H1 (cell line): ENCODE results near the gene NCEH1. TPM values are rescaled to one million over a fixed set of nuclear protein-coding genes. Genes with fewer than 3 reads are reported as not detected.

Experiments used
- BACH1 ChIP-seq: IDR thresholded peaks from 2 replicates; pipeline ENCODE4 v1.6.1; 2012; ENCODE audit warnings: low read length, improper control_type of control experiment
- SP4 ChIP-seq: IDR thresholded peaks from 2 replicates; pipeline ENCODE4 v1.6.1; 2012; ENCODE audit warnings: low read length, inconsistent platforms
- TCF12 ChIP-seq: IDR thresholded peaks from 2 replicates; pipeline ENCODE4 v1.6.1; 2011; ENCODE audit warnings: low read depth, mild to moderate bottlenecking, low read length
- ZNF274 ChIP-seq: IDR thresholded peaks from 2 replicates; pipeline ENCODE4 v1.7.0; 2012; ENCODE audit warnings: low read length, borderline replicate concordance; ENCODE audit errors: extremely low read depth
- polyA plus RNA-seq, 7 experiments: library from polyadenylated mRNA; depleted of rRNA in 3 of 7; stranded (reverse) in 5 of 7; unstranded in 2 of 7; fragments of >200 nt in 5 of 7; fragments of 200-250 nt in 2 of 7; gene quantifications; 1 replicate in 5 of 7; 2 replicates in 1 of 7; 4 replicates in 1 of 7; pipeline versions ENCODE4 v1.2.1 to v1.2.3, GENCODE V29; 2011 to 2013; ENCODE audit warnings: missing spikeins in 2 of 7, mixed read lengths in 2 of 7
- total RNA-seq: library from RNA; stranded (reverse); fragmentation: NEBNext Ultra II Directional; extraction: Animal tissue kit (Norgen Biotek cat#: 25700); gene quantifications from 2 replicates; pipeline ENCODE4 v1.2.1, GENCODE V29; 2021
- TF ChIP-seq, protein P1 (sequence below): IDR thresholded peaks from 2 replicates; pipeline ENCODE4 v1.6.1; 2012; ENCODE audit warnings: low read length, inconsistent platforms
- TF ChIP-seq, protein P2 (sequence below): fragments of 300-600 bp; sonication (generic); IDR thresholded peaks from 2 replicates; pipeline ENCODE4 v1.7.1; 2012; ENCODE audit warnings: low read length, moderate library complexity, mild to moderate bottlenecking, inconsistent platforms; ENCODE audit not compliant: insufficient replicate concordance

NCEH1 gene
- total and polyA plus RNA-seq, 2 of the 8 experiments (the other 6 are each of a cell fraction or from before 2014, with no cell fraction given), result 2.2 to 6.4 TPM

GRCh38 chr3:172612871-172613678 is 97.8 kb downstream of the NCEH1 start (continued):
- TF ChIP-seq ZNF274 (no peak), BACH1 (no peak), SP4 (no peak), TCF12 (no peak)
- TF ChIP-seq, protein P1, sequence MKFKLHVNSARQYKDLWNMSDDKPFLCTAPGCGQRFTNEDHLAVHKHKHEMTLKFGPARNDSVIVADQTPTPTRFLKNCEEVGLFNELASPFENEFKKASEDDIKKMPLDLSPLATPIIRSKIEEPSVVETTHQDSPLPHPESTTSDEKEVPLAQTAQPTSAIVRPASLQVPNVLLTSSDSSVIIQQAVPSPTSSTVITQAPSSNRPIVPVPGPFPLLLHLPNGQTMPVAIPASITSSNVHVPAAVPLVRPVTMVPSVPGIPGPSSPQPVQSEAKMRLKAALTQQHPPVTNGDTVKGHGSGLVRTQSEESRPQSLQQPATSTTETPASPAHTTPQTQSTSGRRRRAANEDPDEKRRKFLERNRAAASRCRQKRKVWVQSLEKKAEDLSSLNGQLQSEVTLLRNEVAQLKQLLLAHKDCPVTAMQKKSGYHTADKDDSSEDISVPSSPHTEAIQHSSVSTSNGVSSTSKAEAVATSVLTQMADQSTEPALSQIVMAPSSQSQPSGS, result no peak
- TF ChIP-seq, protein P2, sequence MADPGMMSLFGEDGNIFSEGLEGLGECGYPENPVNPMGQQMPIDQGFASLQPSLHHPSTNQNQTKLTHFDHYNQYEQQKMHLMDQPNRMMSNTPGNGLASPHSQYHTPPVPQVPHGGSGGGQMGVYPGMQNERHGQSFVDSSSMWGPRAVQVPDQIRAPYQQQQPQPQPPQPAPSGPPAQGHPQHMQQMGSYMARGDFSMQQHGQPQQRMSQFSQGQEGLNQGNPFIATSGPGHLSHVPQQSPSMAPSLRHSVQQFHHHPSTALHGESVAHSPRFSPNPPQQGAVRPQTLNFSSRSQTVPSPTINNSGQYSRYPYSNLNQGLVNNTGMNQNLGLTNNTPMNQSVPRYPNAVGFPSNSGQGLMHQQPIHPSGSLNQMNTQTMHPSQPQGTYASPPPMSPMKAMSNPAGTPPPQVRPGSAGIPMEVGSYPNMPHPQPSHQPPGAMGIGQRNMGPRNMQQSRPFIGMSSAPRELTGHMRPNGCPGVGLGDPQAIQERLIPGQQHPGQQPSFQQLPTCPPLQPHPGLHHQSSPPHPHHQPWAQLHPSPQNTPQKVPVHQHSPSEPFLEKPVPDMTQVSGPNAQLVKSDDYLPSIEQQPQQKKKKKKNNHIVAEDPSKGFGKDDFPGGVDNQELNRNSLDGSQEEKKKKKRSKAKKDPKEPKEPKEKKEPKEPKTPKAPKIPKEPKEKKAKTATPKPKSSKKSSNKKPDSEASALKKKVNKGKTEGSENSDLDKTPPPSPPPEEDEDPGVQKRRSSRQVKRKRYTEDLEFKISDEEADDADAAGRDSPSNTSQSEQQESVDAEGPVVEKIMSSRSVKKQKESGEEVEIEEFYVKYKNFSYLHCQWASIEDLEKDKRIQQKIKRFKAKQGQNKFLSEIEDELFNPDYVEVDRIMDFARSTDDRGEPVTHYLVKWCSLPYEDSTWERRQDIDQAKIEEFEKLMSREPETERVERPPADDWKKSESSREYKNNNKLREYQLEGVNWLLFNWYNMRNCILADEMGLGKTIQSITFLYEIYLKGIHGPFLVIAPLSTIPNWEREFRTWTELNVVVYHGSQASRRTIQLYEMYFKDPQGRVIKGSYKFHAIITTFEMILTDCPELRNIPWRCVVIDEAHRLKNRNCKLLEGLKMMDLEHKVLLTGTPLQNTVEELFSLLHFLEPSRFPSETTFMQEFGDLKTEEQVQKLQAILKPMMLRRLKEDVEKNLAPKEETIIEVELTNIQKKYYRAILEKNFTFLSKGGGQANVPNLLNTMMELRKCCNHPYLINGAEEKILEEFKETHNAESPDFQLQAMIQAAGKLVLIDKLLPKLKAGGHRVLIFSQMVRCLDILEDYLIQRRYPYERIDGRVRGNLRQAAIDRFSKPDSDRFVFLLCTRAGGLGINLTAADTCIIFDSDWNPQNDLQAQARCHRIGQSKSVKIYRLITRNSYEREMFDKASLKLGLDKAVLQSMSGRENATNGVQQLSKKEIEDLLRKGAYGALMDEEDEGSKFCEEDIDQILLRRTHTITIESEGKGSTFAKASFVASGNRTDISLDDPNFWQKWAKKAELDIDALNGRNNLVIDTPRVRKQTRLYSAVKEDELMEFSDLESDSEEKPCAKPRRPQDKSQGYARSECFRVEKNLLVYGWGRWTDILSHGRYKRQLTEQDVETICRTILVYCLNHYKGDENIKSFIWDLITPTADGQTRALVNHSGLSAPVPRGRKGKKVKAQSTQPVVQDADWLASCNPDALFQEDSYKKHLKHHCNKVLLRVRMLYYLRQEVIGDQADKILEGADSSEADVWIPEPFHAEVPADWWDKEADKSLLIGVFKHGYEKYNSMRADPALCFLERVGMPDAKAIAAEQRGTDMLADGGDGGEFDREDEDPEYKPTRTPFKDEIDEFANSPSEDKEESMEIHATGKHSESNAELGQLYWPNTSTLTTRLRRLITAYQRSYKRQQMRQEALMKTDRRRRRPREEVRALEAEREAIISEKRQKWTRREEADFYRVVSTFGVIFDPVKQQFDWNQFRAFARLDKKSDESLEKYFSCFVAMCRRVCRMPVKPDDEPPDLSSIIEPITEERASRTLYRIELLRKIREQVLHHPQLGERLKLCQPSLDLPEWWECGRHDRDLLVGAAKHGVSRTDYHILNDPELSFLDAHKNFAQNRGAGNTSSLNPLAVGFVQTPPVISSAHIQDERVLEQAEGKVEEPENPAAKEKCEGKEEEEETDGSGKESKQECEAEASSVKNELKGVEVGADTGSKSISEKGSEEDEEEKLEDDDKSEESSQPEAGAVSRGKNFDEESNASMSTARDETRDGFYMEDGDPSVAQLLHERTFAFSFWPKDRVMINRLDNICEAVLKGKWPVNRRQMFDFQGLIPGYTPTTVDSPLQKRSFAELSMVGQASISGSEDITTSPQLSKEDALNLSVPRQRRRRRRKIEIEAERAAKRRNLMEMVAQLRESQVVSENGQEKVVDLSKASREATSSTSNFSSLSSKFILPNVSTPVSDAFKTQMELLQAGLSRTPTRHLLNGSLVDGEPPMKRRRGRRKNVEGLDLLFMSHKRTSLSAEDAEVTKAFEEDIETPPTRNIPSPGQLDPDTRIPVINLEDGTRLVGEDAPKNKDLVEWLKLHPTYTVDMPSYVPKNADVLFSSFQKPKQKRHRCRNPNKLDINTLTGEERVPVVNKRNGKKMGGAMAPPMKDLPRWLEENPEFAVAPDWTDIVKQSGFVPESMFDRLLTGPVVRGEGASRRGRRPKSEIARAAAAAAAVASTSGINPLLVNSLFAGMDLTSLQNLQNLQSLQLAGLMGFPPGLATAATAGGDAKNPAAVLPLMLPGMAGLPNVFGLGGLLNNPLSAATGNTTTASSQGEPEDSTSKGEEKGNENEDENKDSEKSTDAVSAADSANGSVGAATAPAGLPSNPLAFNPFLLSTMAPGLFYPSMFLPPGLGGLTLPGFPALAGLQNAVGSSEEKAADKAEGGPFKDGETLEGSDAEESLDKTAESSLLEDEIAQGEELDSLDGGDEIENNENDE, result no peak
- TF ChIP-seq, all 59 proteins: peak for 0
